ENCODE data around the gene MAFG.

DNA sequence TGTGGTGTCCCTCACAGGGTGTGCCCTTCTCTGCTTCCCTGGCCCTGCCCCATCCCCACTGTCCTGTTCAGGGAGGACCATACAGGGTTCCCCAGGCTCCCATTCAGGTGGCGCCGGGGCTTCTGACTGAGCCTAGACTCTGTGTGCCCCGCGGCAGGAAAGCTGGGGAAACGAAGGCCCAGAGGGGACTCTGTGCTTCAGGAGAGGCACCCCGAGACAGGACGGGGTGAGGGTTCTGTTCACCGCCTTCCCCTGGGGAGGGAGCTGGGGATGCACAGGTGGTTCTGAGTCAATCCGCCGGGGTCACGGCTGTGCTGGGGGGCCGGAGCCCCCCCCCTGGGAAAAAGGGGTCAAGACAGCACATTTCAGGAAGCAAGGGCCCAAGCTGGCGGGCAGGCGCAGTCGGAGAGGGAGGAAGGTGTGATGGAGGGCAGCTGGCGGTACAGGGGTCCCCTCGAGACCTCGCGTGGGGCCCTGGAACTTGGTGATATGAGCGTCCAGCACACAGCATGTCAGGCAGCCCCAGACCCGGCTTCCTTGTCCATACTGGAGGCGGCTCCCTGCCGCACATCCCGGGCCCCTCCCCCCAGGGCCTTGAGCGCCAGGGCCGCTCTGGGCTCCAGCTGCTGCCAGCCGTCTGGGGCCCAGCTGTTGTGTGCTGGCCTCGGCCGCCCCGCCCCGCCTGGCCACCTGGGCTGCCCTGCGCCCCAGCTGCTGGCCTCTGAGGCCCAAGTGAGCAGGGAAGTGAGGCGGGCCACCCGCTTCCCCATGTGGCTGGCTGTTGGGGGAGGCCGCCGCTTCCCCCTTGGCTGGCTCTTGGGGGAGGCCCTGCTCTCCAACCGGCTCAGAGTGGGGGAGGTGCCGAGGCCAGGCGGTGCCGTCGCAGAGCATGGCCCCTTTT is 39.1 kb upstream of the MAFG start:
- TF ChIP-seq, protein P1, sequence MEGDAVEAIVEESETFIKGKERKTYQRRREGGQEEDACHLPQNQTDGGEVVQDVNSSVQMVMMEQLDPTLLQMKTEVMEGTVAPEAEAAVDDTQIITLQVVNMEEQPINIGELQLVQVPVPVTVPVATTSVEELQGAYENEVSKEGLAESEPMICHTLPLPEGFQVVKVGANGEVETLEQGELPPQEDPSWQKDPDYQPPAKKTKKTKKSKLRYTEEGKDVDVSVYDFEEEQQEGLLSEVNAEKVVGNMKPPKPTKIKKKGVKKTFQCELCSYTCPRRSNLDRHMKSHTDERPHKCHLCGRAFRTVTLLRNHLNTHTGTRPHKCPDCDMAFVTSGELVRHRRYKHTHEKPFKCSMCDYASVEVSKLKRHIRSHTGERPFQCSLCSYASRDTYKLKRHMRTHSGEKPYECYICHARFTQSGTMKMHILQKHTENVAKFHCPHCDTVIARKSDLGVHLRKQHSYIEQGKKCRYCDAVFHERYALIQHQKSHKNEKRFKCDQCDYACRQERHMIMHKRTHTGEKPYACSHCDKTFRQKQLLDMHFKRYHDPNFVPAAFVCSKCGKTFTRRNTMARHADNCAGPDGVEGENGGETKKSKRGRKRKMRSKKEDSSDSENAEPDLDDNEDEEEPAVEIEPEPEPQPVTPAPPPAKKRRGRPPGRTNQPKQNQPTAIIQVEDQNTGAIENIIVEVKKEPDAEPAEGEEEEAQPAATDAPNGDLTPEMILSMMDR (IDR thresholded peaks at IDR 0.05), result no peak
- no peak for TF ChIP-seq POLR2A (IDR thresholded peaks at IDR 0.05)
